K562 (cell line): Measurements from ENCODE around the gene CABLES1. TPM values are rescaled to one million over a fixed set of nuclear protein-coding genes. Genes with fewer than 3 reads are reported as not detected.

Source experiments
- ATAC-seq: fragments of 200-7000 bp; cut with Tn5 transposase; 3 replicates; pipeline ENCODE4 v1.9.1; 2020; ENCODE audit warnings: moderate library complexity
- BruUV-seq: library from RNA; stranded (reverse); fragments of 400-500 nt; replicated peaks from 2 replicates; lab custom pipeline; 2021; lab: Mats Ljungman, UMichigan
- CTCF ChIA-PET: fragments of 300-600 bp; formaldehyde crosslinking; extraction: SDS; loops from one replicate; lab custom pipeline; 2021; ENCODE audit warnings: low intra/inter-chr PET ratio; lab: Yijun Ruan, JAX
- POLR2A ChIA-PET: fragments of 300-600, 350-650 bp; sonication (Branson Sonifier 250); formaldehyde crosslinking; extraction: SDS; loops from one replicate; lab custom pipeline; 2021; ENCODE audit warnings: antibody characterized with exemption, inconsistent platforms; lab: Yijun Ruan, JAX
- DNase-seq, 4 experiments: peaks; one replicate each; pipeline versions ENCODE4 v3.0.0 to v3.0.0-alpha.2; 2011 to 2018; ENCODE audit warnings: low spot score in 3 of 4, mixed read lengths in 3 of 4; ENCODE audit errors: extremely low read depth in 1 of 4
- FAIRE-seq: peaks from 2 replicates; lab custom pipeline; 2011; peaks lifted over from hg19 to GRCh38; lab: Jason Lieb, UNC
- H2AFZ ChIP-seq: 2 replicates; pipeline ENCODE4 v1.6.0; 2011; ENCODE audit warnings: low read depth, low read length, control low read depth, inconsistent platforms
- H3K27ac ChIP-seq: fragments of 200-600 bp; 3 replicates; pipeline ENCODE4 v1.8.0; 2011; ENCODE audit warnings: low read depth, mild to moderate bottlenecking, control low read depth, inconsistent platforms, low read length, moderate library complexity, mixed read lengths; ENCODE audit errors: extremely low read depth
- H3K27me3 ChIP-seq, 2 experiments: fragments of 300-600 bp in 1 of 2; 2 replicates in 1 of 2; 3 replicates in 1 of 2; pipeline versions ENCODE4 v1.6.0 to v1.8.0; 2011; ENCODE audit warnings: inconsistent platforms in 2 of 2, low read length in 2 of 2, mild to moderate bottlenecking in 1 of 2, mixed read lengths in 1 of 2, moderate library complexity in 1 of 2; ENCODE audit not compliant: control insufficient read depth in 2 of 2, insufficient read depth in 2 of 2
- H3K36me3 ChIP-seq: fragments of 300-600 bp; 3 replicates; pipeline ENCODE4 v1.8.0; 2011; ENCODE audit warnings: mild to moderate bottlenecking, low read length, inconsistent platforms; ENCODE audit not compliant: control insufficient read depth, insufficient read depth
- H3K4me1 ChIP-seq, 2 experiments: fragments of 200-600 bp in 1 of 2; replicated peaks in 1 of 2; 2 replicates in 1 of 2; 3 replicates in 1 of 2; pipeline versions ENCODE4 v1.5.1 to v1.8.0; 2011; ENCODE audit warnings: inconsistent platforms in 2 of 2, low read length in 2 of 2, mild to moderate bottlenecking in 1 of 2, mixed read lengths in 1 of 2, moderate library complexity in 1 of 2; ENCODE audit not compliant: control insufficient read depth in 2 of 2, insufficient read depth in 2 of 2
- H3K4me2 ChIP-seq: 2 replicates; pipeline ENCODE4 v1.6.1; 2011; ENCODE audit warnings: low read length, control low read depth, inconsistent platforms, mixed read lengths; ENCODE audit not compliant: insufficient read depth
- H3K4me3 ChIP-seq: fragments of 200-600 bp; sonication (generic), shearing (Covaris generic); 2 replicates; pipeline ENCODE4 v1.5.1; 2016; ENCODE audit warnings: control low read depth, inconsistent platforms
- H3K79me2 ChIP-seq: fragments of 200-600 bp; 3 replicates; pipeline ENCODE4 v1.8.0; 2011; ENCODE audit warnings: low read length, inconsistent platforms; ENCODE audit not compliant: control insufficient read depth, insufficient read depth
- H3K9ac ChIP-seq, 2 experiments: 2 replicates each; pipeline versions ENCODE4 v1.6.0 to v1.6.1; 2011; ENCODE audit warnings: low read depth in 2 of 2, low read length in 2 of 2, control low read depth in 1 of 2, inconsistent platforms in 1 of 2, mild to moderate bottlenecking in 1 of 2, mixed read lengths in 1 of 2; ENCODE audit not compliant: insufficient read depth in 1 of 2
- H3K9me1 ChIP-seq: one replicate; pipeline ENCODE4 v1.6.0; 2011; ENCODE audit warnings: inconsistent platforms, mild to moderate bottlenecking, low read length, moderate library complexity; ENCODE audit not compliant: control insufficient read depth, insufficient read depth
- H3K9me3 ChIP-seq: replicated peaks from 2 replicates; pipeline ENCODE4 v1.5.1; 2011; ENCODE audit warnings: low read depth, low read length, inconsistent platforms; ENCODE audit not compliant: control insufficient read depth, insufficient read depth
- H4K20me1 ChIP-seq: replicated peaks from 2 replicates; pipeline ENCODE4 v1.6.1; 2011; ENCODE audit warnings: low read length, inconsistent platforms, mixed read lengths; ENCODE audit not compliant: control insufficient read depth, insufficient read depth
- CEBPB ChIP-seq: fragments of 450-650 bp; IDR thresholded peaks from 2 replicates; pipeline ENCODE4 v1.6.1; 2016; ENCODE audit warnings: missing genetic modification characterization, missing compliant biosample characterization
- CLOCK ChIP-seq: fragments of 250-450 bp; sonication (Bioruptor Pico); IDR thresholded peaks from 2 replicates; pipeline ENCODE4 v1.4.0; 2020; ENCODE audit warnings: mild to moderate bottlenecking, moderate library complexity, borderline replicate concordance
- CREB5 ChIP-seq: fragments of 250-450 bp; sonication (Bioruptor Pico); IDR thresholded peaks from 2 replicates; pipeline ENCODE4 v1.5.0; 2020; ENCODE audit warnings: mild to moderate bottlenecking
- CTCF ChIP-seq, 3 experiments: IDR thresholded peaks in 2 of 3; conservative IDR thresholded peaks in 1 of 3; 2 replicates each; pipeline ENCODE4 v1.5.1; 2011 to 2012; ENCODE audit warnings: low read length in 3 of 3, mild to moderate bottlenecking in 3 of 3, control low read depth in 2 of 3, improper control_type of control experiment in 1 of 3, inconsistent platforms in 1 of 3, low read depth in 1 of 3, mixed read lengths in 1 of 3, moderate library complexity in 1 of 3; ENCODE audit not compliant: insufficient read depth in 2 of 3
- FOXJ2 ChIP-seq: fragments of 200-800 bp; sonication (Bioruptor generic); IDR thresholded peaks from 2 replicates; pipeline ENCODE4 v1.6.1; 2016; ENCODE audit warnings: missing genetic modification characterization, missing compliant biosample characterization
- PHTF2 ChIP-seq: fragments of 250-450 bp; sonication (Bioruptor Pico); IDR thresholded peaks from 2 replicates; pipeline ENCODE4 v1.5.0; 2021; ENCODE audit warnings: mild to moderate bottlenecking
- RAD21 ChIP-seq, 2 experiments: fragments of 250-450 bp in 1 of 2; fragments of 450-650 bp in 1 of 2; sonication (Bioruptor Pico) in 1 of 2; formaldehyde crosslinking in 1 of 2; IDR thresholded peaks in 1 of 2; conservative IDR thresholded peaks in 1 of 2; 2 replicates each; pipeline versions ENCODE4 v1.4.0 to v1.8.0; 2020 to 2022; ENCODE audit warnings: mild to moderate bottlenecking in 2 of 2, moderate library complexity in 1 of 2
- SMAD3 ChIP-seq: fragments of 450-650 bp; formaldehyde crosslinking; conservative IDR thresholded peaks from 2 replicates; pipeline ENCODE4 v1.4.0; 2020; ENCODE audit warnings: mild to moderate bottlenecking
- TRIM24 ChIP-seq, 2 experiments: fragments of 450-650 bp; IDR thresholded peaks; 2 replicates each; pipeline ENCODE4 v1.6.1; 2016
- ZFP36 ChIP-seq: fragments of 150-350 bp; IDR thresholded peaks from 2 replicates; pipeline ENCODE4 v1.6.1; 2018; ENCODE audit warnings: low read length, low read depth; ENCODE audit not compliant: partially characterized antibody
- ZNF592 ChIP-seq: fragments of 450-650 bp; IDR thresholded peaks from 2 replicates; pipeline ENCODE4 v1.6.1; 2017; ENCODE audit warnings: antibody characterized with exemption, mild to moderate bottlenecking
- ZNF830 ChIP-seq: fragments of 250-450 bp; sonication (Bioruptor Pico); IDR thresholded peaks from 2 replicates; pipeline ENCODE4 v1.5.0; 2021; ENCODE audit warnings: mild to moderate bottlenecking
- WGBS: fragments of 100-300 bp; shearing (Covaris generic); methylation state at CpG from one replicate; pipeline ENCODE4 v1.1.6; 2016; ENCODE audit warnings: low coverage, mixed read lengths; ENCODE audit not compliant: insufficient coverage; ENCODE audit errors: missing lambda C conversion rate; 5-methylcytosine and 5-hydroxymethylcytosine counted together
- in situ Hi-C: fragments of 300-500 bp; cut with MboI; formaldehyde crosslinking; loops from 4 replicates; pipeline ENCODE4 v1.15.0; 2018; ENCODE audit warnings: inconsistent platforms, mixed read lengths
- intact Hi-C: fragments of 100-400 bp; cut with micrococcal nuclease; formaldehyde crosslinking; loops from 2 replicates; pipeline ENCODE4 v1.14.2; 2022
- polyA plus RNA-seq, 8 experiments: library from polyadenylated mRNA; depleted of rRNA in 4 of 8; stranded (reverse) in 5 of 8; unstranded in 3 of 8; fragments of >200 nt; fragmentation: Nextera tagmentation in 2 of 8; fragmentation: Illumina TruSeq in 1 of 8; extraction: Ambion mirVana in 2 of 8; extraction: Trizol in 1 of 8; gene quantifications; 2 replicates each; pipeline versions ENCODE4 v1.2.1 to v1.2.3, GENCODE V29; 2011 to 2014; ENCODE audit warnings: inconsistent platforms in 1 of 8, missing spikeins in 1 of 8
- total RNA-seq, 7 experiments: library from RNA; depleted of rRNA in 6 of 7; stranded (reverse); fragments of >200 nt in 6 of 7; fragmentation: Illumina TruSeq in 2 of 7; extraction: Trizol in 2 of 7; gene quantifications; 2 replicates each; pipeline versions ENCODE4 v1.2.1 to v1.2.3, GENCODE V29; 2011 to 2021; ENCODE audit warnings: low replicate concordance in 1 of 7

CABLES1 gene
- total and polyA plus RNA-seq, 9 of the 15 experiments (the other 6 are each of a cell fraction or from before 2014, with no cell fraction given), result 0.04 to 0.10 (median 0.06) TPM; not detected in 3

GRCh38 chr18:23095463-23095862 lies 39.8 kb upstream of the CABLES1 start:
- no TSS peak for BruUV-seq
- peaks cover 5% of the 10 kb centered on the region; the same call in 1 of the 2 replicates for H4K20me1 ChIP-seq
- no peak overlapping the region for H3K4me2 ChIP-seq
- in situ Hi-C loops (no loop called here), intact Hi-C loops (no loop called here)
- no peaks in the 10 kb centered on the region for H3K4me1 ChIP-seq
- ATAC-seq, result peak; percentile 76
- H3K27me3 ChIP-seq, result peaks cover 29 to 45% of the 10 kb centered on the region in 2 experiments; a peak in 4 of 5 replicates
- H2AFZ ChIP-seq, result no peak overlapping the region
- no peaks in the 10 kb centered on the region for H3K79me2 ChIP-seq
- H3K9ac ChIP-seq, result no peak overlapping the region
- peak in 1 of 4 experiments; percentile 15 for DNase-seq
- no peak overlapping the region for H3K4me3 ChIP-seq
- no peak overlapping the region for H3K27ac ChIP-seq
- no peaks in the 10 kb centered on the region for H3K9me1 ChIP-seq
- ChIA-PET CTCF (no interaction called here), POLR2A (interaction anchor here (1.0 kb wide), 2 partner anchors 11 kb away, joined by 3 read pairs; no protein-coding TSS in a partner anchor)
- no peaks in the 10 kb centered on the region for H3K9me3 ChIP-seq
- 2% methylated on average over 6 of the region's 6 CpGs for WGBS
- FAIRE-seq, result no peak
- no peaks in the 10 kb centered on the region for H3K36me3 ChIP-seq
- TF ChIP-seq PHTF2 (CRISPR knock-in tag), result no peak
- TF ChIP-seq CTCF (IDR thresholded peaks at IDR 0.05 in 2 of 3, conservative IDR thresholded peaks at IDR 0.05 in 1 of 3; ENCODE audit: insufficient read depth in 2 of 3, low read depth in 1 of 3, low read length in 3 of 3), result peak in 2 of 3 experiments; percentile 35 to 49; a peak in 3 of 6 replicates
- no peak for TF ChIP-seq ZNF830 (CRISPR knock-in tag)
- no peak for TF ChIP-seq CLOCK (CRISPR knock-in tag)
- no peak for TF ChIP-seq SMAD3 (CRISPR knock-in tag)
- TF ChIP-seq FOXJ2 (tag), result no peak
- peak; percentile 30; the same call in 1 of the 2 replicates for TF ChIP-seq CEBPB (tag)
- no peak for TF ChIP-seq CREB5
- peak in 1 of 2 experiments; percentile 31; a peak in 1 of 4 replicates for TF ChIP-seq RAD21 (CRISPR knock-in tag; conservative IDR thresholded peaks at IDR 0.05 in 1 of 2, IDR thresholded peaks at IDR 0.05 in 1 of 2)
- TF ChIP-seq ZNF592, result no peak
- TF ChIP-seq TRIM24 (IDR thresholded peaks at IDR 0.05), result no peak
- TF ChIP-seq ZFP36, result no peak
